Neural progenitor cell (in vitro differentiated cells): Measurements from ENCODE around the gene APOD. TPM values are rescaled to one million over a fixed set of nuclear protein-coding genes. Genes with fewer than 3 reads are reported as not detected.
A peak's percentile ranks its signal among the peaks of the same experiment; 100 is the strongest.
"Not testable (repeated sequence)": the region's sequence is repeated elsewhere in the genome, so short reads cannot be mapped to it uniquely, and the experiment has no call there.

ENCODE experiments used
- DNase-seq: peaks from one replicate; pipeline ENCODE4 v3.0.0-alpha.2; 2016; ENCODE audit warnings: low spot score
- H2AFZ ChIP-seq: fragments of 200-600 bp; sonication (generic); replicated peaks from 2 replicates; pipeline ENCODE4 v1.6.1; 2016; ENCODE audit warnings: antibody characterized with exemption
- H3F3A ChIP-seq: fragments of 200-600 bp; sonication (generic); 2 replicates; pipeline ENCODE4 v1.6.1; 2016; ENCODE audit warnings: antibody characterized with exemption, low read depth
- H3K27ac ChIP-seq: fragments of 200-600 bp; sonication (generic); 2 replicates; pipeline ENCODE4 v1.5.1; 2016; ENCODE audit warnings: mild to moderate bottlenecking
- H3K27me3 ChIP-seq: fragments of 200-600 bp; sonication (generic); 2 replicates; pipeline ENCODE4 v1.6.1; 2016; ENCODE audit warnings: mild to moderate bottlenecking, moderate library complexity
- H3K36me3 ChIP-seq: fragments of 200-600 bp; sonication (generic); 2 replicates; pipeline ENCODE4 v1.5.1; 2016
- H3K4me1 ChIP-seq: fragments of 200-600 bp; sonication (generic); 2 replicates; pipeline ENCODE4 v1.6.1; 2016; ENCODE audit warnings: mixed run types
- H3K4me2 ChIP-seq: fragments of 200-600 bp; sonication (generic); 2 replicates; pipeline ENCODE4 v1.6.1; 2016
- H3K4me3 ChIP-seq: fragments of 200-600 bp; sonication (generic); 2 replicates; pipeline ENCODE4 v1.5.1; 2016
- H3K79me2 ChIP-seq: fragments of 200-600 bp; sonication (generic); 2 replicates; pipeline ENCODE4 v1.6.1; 2016; ENCODE audit warnings: low read depth
- H3K9ac ChIP-seq: fragments of 200-600 bp; sonication (generic); 2 replicates; pipeline ENCODE4 v1.6.1; 2016
- H3K9me3 ChIP-seq: fragments of 200-600 bp; sonication (generic); 2 replicates; pipeline ENCODE4 v1.5.1; 2016; ENCODE audit warnings: low read depth
- H4K20me1 ChIP-seq: fragments of 200-600 bp; sonication (generic); 2 replicates; pipeline ENCODE4 v1.6.1; 2016; ENCODE audit warnings: low read depth
- H3K27ac Mint-ChIP-seq: 3 replicates; pipeline ENCODE4 v1.8.0; 2021; ENCODE audit warnings: mixed read lengths
- H3K27me3 Mint-ChIP-seq: 2 replicates; pipeline ENCODE4 v1.8.0; 2022; ENCODE audit warnings: low read depth, mild to moderate bottlenecking, inconsistent platforms, moderate library complexity, mixed read lengths; ENCODE audit not compliant: insufficient read depth
- H3K36me3 Mint-ChIP-seq: 3 replicates; pipeline ENCODE4 v1.8.0; 2021; ENCODE audit warnings: mixed read lengths
- H3K4me1 Mint-ChIP-seq: 3 replicates; pipeline ENCODE4 v1.8.0; 2021; ENCODE audit warnings: mixed read lengths
- H3K4me3 Mint-ChIP-seq: 3 replicates; pipeline ENCODE4 v1.8.0; 2021; ENCODE audit warnings: mild to moderate bottlenecking, moderate library complexity, mixed read lengths
- H3K9me3 Mint-ChIP-seq: 3 replicates; pipeline ENCODE4 v1.8.0; 2020; ENCODE audit warnings: mixed read lengths
- total RNA-seq: library from RNA; depleted of rRNA; stranded (reverse); fragments of >200 nt; gene quantifications from 2 replicates; pipeline ENCODE4 v1.2.3, GENCODE V29; 2015; ENCODE audit warnings: low replicate concordance

Gene APOD
- total RNA-seq, 1 donor from 2014 or later = not detected

GRCh38 chr3:195622012-195622411, 38.3 kb upstream of the APOD start:
- not testable (repeated sequence) for H3K27ac ChIP-seq, H3K27ac Mint-ChIP-seq, H3K4me3 Mint-ChIP-seq, DNase-seq, H4K20me1 ChIP-seq, H3K36me3 ChIP-seq, H3K4me1 ChIP-seq, H3K79me2 ChIP-seq, H3K9ac ChIP-seq, H3K9me3 ChIP-seq, H3K4me3 ChIP-seq, H3K4me2 ChIP-seq, H3K4me1 Mint-ChIP-seq, H2AFZ ChIP-seq, H3K27me3 Mint-ChIP-seq, H3K27me3 ChIP-seq, H3K36me3 Mint-ChIP-seq, H3K9me3 Mint-ChIP-seq, H3F3A ChIP-seq

- not testable (repeated sequence) for H3K4me2 ChIP-seq, H3K27ac ChIP-seq, H3F3A ChIP-seq, H3K4me1 Mint-ChIP-seq, H3K9me3 Mint-ChIP-seq, H3K27me3 Mint-ChIP-seq, H3K36me3 Mint-ChIP-seq, H3K9me3 ChIP-seq, H2AFZ ChIP-seq, H3K79me2 ChIP-seq, H3K4me1 ChIP-seq, H4K20me1 ChIP-seq, DNase-seq, H3K4me3 ChIP-seq, H3K9ac ChIP-seq, H3K27me3 ChIP-seq, H3K4me3 Mint-ChIP-seq, H3K27ac Mint-ChIP-seq, H3K36me3 ChIP-seq
Measured at GRCh38 chr3:195621095-195621494, 37.4 kb upstream of the APOD start.

- not testable (repeated sequence) for H3K9me3 Mint-ChIP-seq, H3K27me3 ChIP-seq, H3K4me1 Mint-ChIP-seq
Measured at GRCh38 chr3:195620476-195620875, 36.7 kb upstream of the APOD start.

GRCh38 chr3:195619591-195620369, 36.0 kb upstream of the APOD start:
- H3K36me3 ChIP-seq, H3K9me3 Mint-ChIP-seq, H3K4me3 Mint-ChIP-seq, H3K79me2 ChIP-seq, H3K27ac ChIP-seq, DNase-seq, H3K4me2 ChIP-seq, H3F3A ChIP-seq, H2AFZ ChIP-seq, H3K4me1 ChIP-seq, H3K36me3 Mint-ChIP-seq, H3K27me3 Mint-ChIP-seq, H4K20me1 ChIP-seq, H3K4me1 Mint-ChIP-seq, H3K9ac ChIP-seq, H3K4me3 ChIP-seq, H3K9me3 ChIP-seq, H3K27me3 ChIP-seq: not testable (repeated sequence)
- H3K27ac Mint-ChIP-seq = peak overlapping the region; percentile 65

More at GRCh38 chr3:195620476-195620875, 36.7 kb upstream of the APOD start:
- H4K20me1 ChIP-seq, H3K79me2 ChIP-seq, H3K36me3 ChIP-seq, H3K9me3 ChIP-seq, H3K4me3 Mint-ChIP-seq, DNase-seq, H3K4me3 ChIP-seq, H3K9ac ChIP-seq, H3K27ac Mint-ChIP-seq, H3K27me3 Mint-ChIP-seq, H3K4me2 ChIP-seq, H3K36me3 Mint-ChIP-seq, H3K27ac ChIP-seq, H2AFZ ChIP-seq, H3K4me1 ChIP-seq, H3F3A ChIP-seq: not testable (repeated sequence)

GRCh38 chr3:195617784-195618659, 34.3 kb upstream of the APOD start:
- H3K4me1 Mint-ChIP-seq, H3K4me3 Mint-ChIP-seq, H3F3A ChIP-seq, H3K4me2 ChIP-seq, H3K9me3 Mint-ChIP-seq, H3K36me3 ChIP-seq, H3K27ac Mint-ChIP-seq, H3K36me3 Mint-ChIP-seq, H2AFZ ChIP-seq, H3K27me3 Mint-ChIP-seq, H3K4me3 ChIP-seq, H3K9me3 ChIP-seq, H3K27me3 ChIP-seq, H3K79me2 ChIP-seq, H3K27ac ChIP-seq, H4K20me1 ChIP-seq, H3K4me1 ChIP-seq: not testable (repeated sequence)
- DNase-seq = peak; percentile 10
- H3K9ac ChIP-seq = peak overlapping the region; percentile 25

DNA sequence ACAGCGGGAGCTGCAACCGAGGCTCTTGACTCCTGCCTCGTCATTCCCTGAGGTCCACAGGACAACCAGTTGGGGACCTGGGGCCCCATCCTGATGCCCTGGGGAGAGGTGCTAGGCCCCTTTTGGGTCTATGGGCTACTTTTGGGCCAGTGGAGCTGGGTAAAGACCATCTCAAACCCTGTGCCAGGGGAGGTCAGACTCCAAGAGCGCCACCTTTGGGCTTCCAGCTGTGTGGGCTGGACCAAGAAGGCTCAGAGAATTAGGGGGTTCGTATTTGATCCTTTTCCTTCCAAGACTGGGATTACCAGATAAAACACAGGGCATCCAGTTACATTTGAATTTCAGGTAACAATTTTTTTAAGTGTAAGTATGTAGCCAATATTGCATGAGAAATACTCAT, 33.4 kb upstream of the APOD start:
- not testable (repeated sequence) for H3K36me3 ChIP-seq, H3K4me1 Mint-ChIP-seq, H4K20me1 ChIP-seq, H3K4me1 ChIP-seq, H3K79me2 ChIP-seq, H3K9me3 Mint-ChIP-seq, H3K4me3 ChIP-seq, DNase-seq, H3K27ac ChIP-seq, H3F3A ChIP-seq, H3K4me3 Mint-ChIP-seq, H3K27ac Mint-ChIP-seq, H3K27me3 ChIP-seq, H3K9ac ChIP-seq, H3K36me3 Mint-ChIP-seq, H2AFZ ChIP-seq, H3K27me3 Mint-ChIP-seq, H3K9me3 ChIP-seq, H3K4me2 ChIP-seq
